Measurements from ENCODE around the gene TBATA.

The TBATA gene

GRCh38 chr10:70765794-70766594, 19.2 kb downstream of the TBATA start:
- TF ChIP-seq, protein P1, sequence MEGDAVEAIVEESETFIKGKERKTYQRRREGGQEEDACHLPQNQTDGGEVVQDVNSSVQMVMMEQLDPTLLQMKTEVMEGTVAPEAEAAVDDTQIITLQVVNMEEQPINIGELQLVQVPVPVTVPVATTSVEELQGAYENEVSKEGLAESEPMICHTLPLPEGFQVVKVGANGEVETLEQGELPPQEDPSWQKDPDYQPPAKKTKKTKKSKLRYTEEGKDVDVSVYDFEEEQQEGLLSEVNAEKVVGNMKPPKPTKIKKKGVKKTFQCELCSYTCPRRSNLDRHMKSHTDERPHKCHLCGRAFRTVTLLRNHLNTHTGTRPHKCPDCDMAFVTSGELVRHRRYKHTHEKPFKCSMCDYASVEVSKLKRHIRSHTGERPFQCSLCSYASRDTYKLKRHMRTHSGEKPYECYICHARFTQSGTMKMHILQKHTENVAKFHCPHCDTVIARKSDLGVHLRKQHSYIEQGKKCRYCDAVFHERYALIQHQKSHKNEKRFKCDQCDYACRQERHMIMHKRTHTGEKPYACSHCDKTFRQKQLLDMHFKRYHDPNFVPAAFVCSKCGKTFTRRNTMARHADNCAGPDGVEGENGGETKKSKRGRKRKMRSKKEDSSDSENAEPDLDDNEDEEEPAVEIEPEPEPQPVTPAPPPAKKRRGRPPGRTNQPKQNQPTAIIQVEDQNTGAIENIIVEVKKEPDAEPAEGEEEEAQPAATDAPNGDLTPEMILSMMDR (conservative IDR thresholded peaks at IDR 0.05; ENCODE audit: low read depth), result no peak
- H3K27ac ChIP-seq, result no peak overlapping the region
- CTCF ChIA-PET, result interaction anchor here (0.7 kb wide), 2 partner anchors 107 to 217 kb away, joined by 3 read pairs; no protein-coding TSS in a partner anchor
- POLR2A ChIA-PET (ENCODE audit: low non-redundant PET), result no interaction called here
- no peak for DNase-seq (ENCODE audit: low spot score)

GRCh38 chr10:70763567-70763966, 21.6 kb downstream of the TBATA start:
- TF ChIP-seq, protein P1 (conservative IDR thresholded peaks at IDR 0.05; ENCODE audit: low read depth), result no peak
- ChIA-PET CTCF (interaction anchor here (0.6 kb wide), 1 partner anchor 212 kb away, joined by 3 read pairs; no protein-coding TSS in a partner anchor), POLR2A (ENCODE audit: low non-redundant PET) (no interaction called here)

GRCh38 chr10:70762441-70763175, 22.6 kb downstream of the TBATA start:
- TF ChIP-seq, protein P1 (conservative IDR thresholded peaks at IDR 0.05; ENCODE audit: low read depth), result no peak
- no peak for DNase-seq (ENCODE audit: low spot score)
- H3K27ac ChIP-seq, result no peak overlapping the region
- ChIA-PET POLR2A (ENCODE audit: low non-redundant PET) (no interaction called here), CTCF (no interaction called here)

More at GRCh38 chr10:70763567-70763966, 21.6 kb downstream of the TBATA start:
- no peak overlapping the region for H3K27ac ChIP-seq
- DNase-seq (ENCODE audit: low spot score), result no peak

DNA sequence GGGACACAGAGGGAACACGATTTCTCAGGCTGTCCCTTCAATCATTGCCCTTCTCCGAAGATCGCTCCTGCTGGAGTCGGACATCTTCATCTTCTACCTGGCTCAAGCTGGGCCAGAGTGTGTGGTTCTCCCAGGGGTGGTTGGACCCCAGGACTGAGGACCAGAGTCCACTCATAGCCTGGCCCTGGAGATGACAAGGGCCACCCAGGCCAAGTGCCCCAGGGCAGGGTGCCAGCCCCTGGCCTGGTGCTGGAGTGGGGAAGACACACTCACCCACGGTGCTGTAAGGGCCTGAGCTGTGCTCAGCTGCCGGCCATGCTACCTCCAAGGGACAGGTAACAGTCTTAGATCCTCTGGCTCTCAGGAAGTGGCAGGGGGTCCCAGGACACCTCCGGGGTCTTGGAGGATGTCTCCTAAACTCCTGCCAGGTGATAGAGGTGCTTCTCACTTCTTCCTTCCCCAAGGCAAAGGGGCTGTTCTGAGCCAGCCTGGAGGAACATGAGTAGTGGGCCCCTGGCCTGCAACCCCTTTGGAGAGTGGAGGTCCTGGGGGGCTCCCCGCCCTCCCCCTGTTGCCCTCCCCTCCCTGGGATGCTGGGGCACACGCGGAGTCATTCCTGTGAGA, 23.3 kb downstream of the TBATA start:
- POLR2A ChIA-PET (ENCODE audit: low non-redundant PET), result no interaction called here
- H3K27ac ChIP-seq, result no peak overlapping the region
- no peak for DNase-seq (ENCODE audit: low spot score)
- CTCF ChIA-PET, result interaction anchor here (2.8 kb wide), 1 partner anchor 212 kb away, joined by 24 read pairs; no protein-coding TSS in a partner anchor
- TF ChIP-seq, protein P1 (conservative IDR thresholded peaks at IDR 0.05; ENCODE audit: low read depth), result no peak

DNA sequence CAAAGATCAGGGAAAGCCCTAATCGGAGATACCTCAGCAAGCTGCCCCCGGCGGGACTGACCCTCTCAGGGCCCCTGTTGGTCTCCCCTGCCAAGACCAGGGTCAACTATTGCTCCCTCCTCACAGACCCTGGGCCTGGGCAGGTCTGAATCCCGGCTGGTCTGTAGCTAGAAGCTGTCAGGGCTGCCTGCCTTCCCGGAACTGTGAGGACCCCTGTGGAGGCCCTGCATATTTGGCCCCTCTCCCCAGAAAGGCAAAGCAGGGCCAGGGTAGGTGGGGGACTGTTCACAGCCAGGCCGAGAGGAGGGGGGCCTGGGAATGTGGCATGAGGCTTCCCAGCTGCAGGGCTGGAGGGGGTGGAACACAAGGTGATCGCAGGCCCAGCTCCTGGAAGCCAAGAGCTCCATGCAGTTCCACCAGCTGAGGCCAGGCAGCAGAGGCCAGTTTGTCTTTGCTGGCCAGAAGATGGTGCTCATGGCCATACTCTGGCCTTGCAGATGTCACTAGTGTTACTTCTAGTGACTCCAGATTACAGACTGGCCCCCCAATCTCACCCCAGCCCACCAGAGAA, 24.1 kb downstream of the TBATA start:
- no peak overlapping the region for H3K27ac ChIP-seq
- ChIA-PET POLR2A (ENCODE audit: low non-redundant PET) (no interaction called here), CTCF (interaction anchor here (0.6 to 2.8 kb wide), 5 partner anchors 209 to 308 kb away, joined by 3 to 24 read pairs (median 5); no protein-coding TSS in a partner anchor)
- TF ChIP-seq, protein P1 (conservative IDR thresholded peaks at IDR 0.05; ENCODE audit: low read depth), result no peak
- DNase-seq (ENCODE audit: low spot score), result no peak

Data from RWPE1 (cell line).